Stomach (tissue), 9 donors: ENCODE measurements around the gene PDCD10. TPM values are rescaled to one million over a fixed set of nuclear protein-coding genes. Genes with fewer than 3 reads are reported as not detected.

Experiments used
- DNase-seq, 2 donors: peaks; one replicate each; pipeline versions ENCODE4 v3.0.0 to v3.0.0-alpha.2; 2013 to 2019
- H3K27ac ChIP-seq, 5 donors: fragments of 200-600 bp in 4 of 5; sonication (generic) in 4 of 5; one replicate each; pipeline ENCODE4 v1.5.1; 2013 to 2019; ENCODE audit warnings: mild to moderate bottlenecking in 1 of 5, moderate library complexity in 1 of 5
- H3K27me3 ChIP-seq, 3 donors: fragments of 200-600 bp; sonication (generic); one replicate each; pipeline ENCODE4 v1.5.1; 2017 to 2019; ENCODE audit warnings: mixed run types in 1 of 3
- H3K36me3 ChIP-seq, 4 donors: fragments of 200-600 bp; sonication (generic); 1 replicate in 3 of 4; 2 replicates in 1 of 4; pipeline ENCODE4 v1.5.1; 2016 to 2019
- H3K4me1 ChIP-seq, 4 donors: fragments of 200-600 bp; sonication (generic); one replicate each; pipeline ENCODE4 v1.5.1; 2016 to 2019
- H3K4me3 ChIP-seq, 4 donors: fragments of 200-600 bp; sonication (generic) in 3 of 4; one replicate each; pipeline ENCODE4 v1.5.1; 2016 to 2019; ENCODE audit warnings: mild to moderate bottlenecking in 1 of 4
- H3K9me3 ChIP-seq, 4 donors: fragments of 200-600 bp; sonication (generic); one replicate each; pipeline ENCODE4 v1.5.1; 2016 to 2019
- CTCF ChIP-seq, 7 experiments: fragments of 450-650 bp in 4 of 7; fragments of 200-600 bp in 3 of 7; sonication (generic) in 3 of 7; IDR thresholded peaks; one replicate each; pipeline ENCODE4 v1.5.1; 2016 to 2019; ENCODE audit warnings: antibody characterized with exemption in 7 of 7, control low read depth in 2 of 7, mild to moderate bottlenecking in 1 of 7
- EP300 ChIP-seq: sonication (generic); formaldehyde crosslinking; IDR thresholded peaks from one replicate; pipeline ENCODE4 v1.6.1; 2017; ENCODE audit warnings: antibody characterized with exemption
- POLR2A ChIP-seq, 4 donors: fragments of 450-650 bp; IDR thresholded peaks; one replicate each; pipeline ENCODE4 v1.6.1; 2016; ENCODE audit warnings: antibody characterized with exemption in 4 of 4, control low read depth in 2 of 4, mild to moderate bottlenecking in 1 of 4, moderate library complexity in 1 of 4
- POLR2AphosphoS5 ChIP-seq, 3 donors: sonication (generic); formaldehyde crosslinking; IDR thresholded peaks; one replicate each; pipeline ENCODE4 v1.6.1; 2016; ENCODE audit warnings: antibody characterized with exemption in 3 of 3
- whole genome bisulfite sequencing, 5 donors: extraction: QIAGEN DNeasy Blood & Tissue Kit in 3 of 5; methylation state at CpG; one replicate each; pipeline versions ENCODE4 v1.1.5 to v1.1.7; 2013 to 2018; 5-methylcytosine and 5-hydroxymethylcytosine counted together
- intact Hi-C: fragments of 100-400 bp; cut with DNase I; formaldehyde crosslinking; loops from one replicate; pipeline ENCODE4 v1.15.1; 2023; ENCODE audit warnings: low total_unique reads
- polyA plus RNA-seq, 3 donors: library from polyadenylated mRNA; stranded (reverse); fragments of 200-250 nt; gene quantifications; one replicate each; pipeline ENCODE4 v1.2.3, GENCODE V29; 2013
- total RNA-seq, 5 donors: library from RNA; depleted of rRNA; stranded (reverse); fragments of >200 nt; gene quantifications; one replicate each; pipeline versions ENCODE4 v1.1.0 to v1.2.3, GENCODE V29; 2014 to 2016
- donor health status: healthy with polysubstance abuse.
- donor health status: Bipolar disorder and iron deficiency.
- donor health status: healthy.

PDCD10 gene
- total and polyA plus RNA-seq, 8 donors, result 30.9 to 213 (median 55.2) TPM

- peaks cover 8 to 38% (median 34%) of the 10 kb centered on the region in 4 donors for H3K36me3 ChIP-seq
- 13 to 60% (median 55%) methylated on average over 2 of the region's 2 CpGs for WGBS, 5 donors
- H3K4me1 ChIP-seq, result peaks cover 0 to 10% (median 0%) of the 10 kb centered on the region in 4 donors
- no peak for TF ChIP-seq POLR2AphosphoS5 (IDR thresholded peaks at IDR 0.05)
- no peak for TF ChIP-seq CTCF (IDR thresholded peaks at IDR 0.05)
- TF ChIP-seq POLR2A (IDR thresholded peaks at IDR 0.05), result no peak
- TF ChIP-seq EP300, result no peak
- peak in 1 of 2 donors; percentile 54 for DNase-seq
- no peaks in the 10 kb centered on the region for H3K27me3 ChIP-seq
- H3K9me3 ChIP-seq, result no peaks in the 10 kb centered on the region
- intact Hi-C loops, result no loop called here
- no peak overlapping the region for H3K27ac ChIP-seq
- no peak overlapping the region for H3K4me3 ChIP-seq
Observed at GRCh38 chr3:167716920-167717319, 17.8 kb downstream of the PDCD10 start.

DNA sequence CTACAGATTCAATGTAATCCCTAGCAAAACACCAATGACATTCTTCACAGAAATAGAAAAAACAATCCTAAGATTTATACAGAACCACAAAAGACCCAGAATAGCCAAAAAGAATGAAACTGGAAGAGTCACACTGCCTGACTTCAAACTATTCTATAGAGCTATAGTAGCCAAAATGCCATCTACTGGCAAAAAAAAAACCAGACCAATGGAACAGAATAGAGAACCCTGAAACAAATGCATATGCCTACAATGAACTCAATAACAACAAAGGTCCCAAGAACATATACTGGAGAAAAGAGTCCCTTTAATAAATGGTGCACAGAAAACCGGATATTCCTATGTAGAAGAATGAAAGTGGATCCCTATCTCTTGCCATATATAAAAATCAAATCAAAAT is 19.8 kb downstream of the PDCD10 start:
- WGBS, 5 donors, result 95 to 100% (median 100%) methylated on average over 1 of the region's 1 CpG
- intact Hi-C loops, result no loop called here
- H3K4me1 ChIP-seq, result peaks cover 0 to 10% (median 5%) of the 10 kb centered on the region in 4 donors
- H3K27ac ChIP-seq, result no peak overlapping the region
- H3K36me3 ChIP-seq, result peaks cover 7 to 46% (median 38%) of the 10 kb centered on the region in 4 donors
- no peaks in the 10 kb centered on the region for H3K27me3 ChIP-seq
- TF ChIP-seq POLR2AphosphoS5 (IDR thresholded peaks at IDR 0.05) (no peak), POLR2A (IDR thresholded peaks at IDR 0.05) (no peak)
- H3K9me3 ChIP-seq, result no peaks in the 10 kb centered on the region
- H3K4me3 ChIP-seq, result no peak overlapping the region
- DNase-seq, result no peak

DNA sequence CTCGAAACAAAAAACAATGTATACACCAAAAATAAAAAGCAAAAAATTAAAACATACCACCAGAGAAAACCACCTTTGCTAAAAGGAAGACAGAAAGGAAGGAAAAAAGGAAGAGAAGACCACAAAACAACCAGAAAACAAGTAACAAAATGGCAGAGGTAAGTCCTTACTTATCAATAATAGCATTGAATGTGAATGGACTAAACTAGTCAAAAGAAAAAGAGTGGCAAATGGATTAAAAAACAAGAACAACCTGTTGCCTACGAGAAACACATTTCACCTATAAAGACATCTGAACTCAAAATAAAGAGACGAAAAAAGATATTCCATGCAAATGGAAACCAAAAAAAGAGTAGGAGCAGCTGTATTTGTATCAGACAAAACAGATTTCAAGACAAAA is 22.2 kb downstream of the PDCD10 start:
- DNase-seq, result no peak
- no peak overlapping the region for H3K27ac ChIP-seq
- WGBS, 5 donors, result 91 to 94% (median 92%) methylated on average over 3 of the region's 3 CpGs
- H3K9me3 ChIP-seq, result no peaks in the 10 kb centered on the region
- TF ChIP-seq POLR2A (IDR thresholded peaks at IDR 0.05) (no peak), EP300 (no peak), CTCF (IDR thresholded peaks at IDR 0.05) (no peak), POLR2AphosphoS5 (IDR thresholded peaks at IDR 0.05) (no peak)
- H3K27me3 ChIP-seq, result no peaks in the 10 kb centered on the region
- no peak overlapping the region for H3K4me3 ChIP-seq
- peaks cover 0 to 10% (median 5%) of the 10 kb centered on the region in 4 donors for H3K4me1 ChIP-seq
- intact Hi-C loops, result no loop called here
- H3K36me3 ChIP-seq, result peaks cover 0 to 44% (median 29%) of the 10 kb centered on the region in 4 donors

DNA sequence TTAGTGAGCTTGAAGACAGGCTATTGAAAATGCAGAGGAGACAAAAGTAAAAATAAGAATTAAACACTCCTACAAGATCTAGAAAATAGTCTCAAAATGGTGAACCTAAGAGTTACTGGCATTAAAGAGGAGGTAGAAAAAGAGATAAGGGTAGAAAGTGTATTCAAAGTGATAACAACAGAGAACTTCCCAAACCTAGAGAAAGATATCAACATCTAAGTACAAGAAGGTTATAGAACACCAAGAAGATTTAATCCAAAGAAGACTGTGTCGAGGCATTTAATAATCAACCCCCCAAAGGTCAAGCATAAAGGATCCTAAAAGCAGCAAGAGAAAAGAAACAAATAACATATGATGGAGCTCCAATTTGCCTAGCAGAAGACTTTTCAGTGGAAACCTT is 23.3 kb downstream of the PDCD10 start:
- intact Hi-C loops, result no loop called here
- no peak for DNase-seq
- 89 to 98% (median 97%) methylated on average over 1 of the region's 1 CpG for WGBS, 5 donors
- no peaks in the 10 kb centered on the region for H3K9me3 ChIP-seq
- H3K4me3 ChIP-seq, result no peak overlapping the region
- no peak overlapping the region for H3K27ac ChIP-seq
- H3K36me3 ChIP-seq, result peaks cover 0 to 49% (median 35%) of the 10 kb centered on the region in 4 donors
- TF ChIP-seq EP300, result no peak
- no peak for TF ChIP-seq CTCF (IDR thresholded peaks at IDR 0.05)
- no peak for TF ChIP-seq POLR2AphosphoS5 (IDR thresholded peaks at IDR 0.05)
- TF ChIP-seq POLR2A (IDR thresholded peaks at IDR 0.05), result no peak
- no peaks in the 10 kb centered on the region for H3K27me3 ChIP-seq
- H3K4me1 ChIP-seq, result peaks cover 0 to 10% (median 2%) of the 10 kb centered on the region in 4 donors

DNA sequence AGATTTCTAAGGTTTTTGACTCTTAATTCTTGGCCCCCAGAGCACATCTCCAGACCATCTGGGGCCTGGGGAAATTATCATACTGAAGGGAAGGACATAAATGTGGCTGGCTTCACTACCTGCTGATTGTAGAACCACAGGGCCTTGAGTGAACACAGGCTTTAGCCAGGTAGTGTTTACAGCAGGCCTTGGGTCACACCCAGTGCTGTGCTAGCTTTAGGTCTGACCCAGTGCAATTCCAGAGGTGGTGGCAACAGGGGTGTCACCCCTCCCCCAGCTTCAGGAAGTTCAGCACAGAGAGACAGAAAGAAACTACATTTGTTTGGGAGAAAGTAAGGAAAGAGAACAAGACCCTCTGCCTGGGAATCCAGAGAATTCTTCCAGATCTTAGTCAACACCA is 24.1 kb downstream of the PDCD10 start:
- Histone ChIP-seq H3K9me3 (no peaks in the 10 kb centered on the region), H3K4me1 (peaks cover 0 to 10% (median 5%) of the 10 kb centered on the region in 4 donors), H3K4me3 (no peak overlapping the region), H3K27me3 (no peaks in the 10 kb centered on the region), H3K36me3 (peaks cover 0 to 43% (median 34%) of the 10 kb centered on the region in 4 donors), H3K27ac (no peak overlapping the region)
- TF ChIP-seq POLR2A (IDR thresholded peaks at IDR 0.05), result no peak
- intact Hi-C loops, result no loop called here
- peak in 1 of 2 donors; percentile 7 for DNase-seq
